PC-9 (cell line): ENCODE results near the gene PRPS2.

Experiments used
- EZH2 ChIP-seq: fragments of 200-600 bp; sonication (generic); IDR thresholded peaks from 2 replicates; pipeline ENCODE4 v1.8.0; 2017; ENCODE audit warnings: antibody characterized with exemption, low read depth
- TF ChIP-seq, protein P1 (sequence below): fragments of 200-600 bp; sonication (generic); conservative IDR thresholded peaks from 2 replicates; pipeline ENCODE4 v1.6.1; 2017; ENCODE audit warnings: mixed run types, antibody characterized with exemption, mild to moderate bottlenecking, moderate library complexity

DNA sequence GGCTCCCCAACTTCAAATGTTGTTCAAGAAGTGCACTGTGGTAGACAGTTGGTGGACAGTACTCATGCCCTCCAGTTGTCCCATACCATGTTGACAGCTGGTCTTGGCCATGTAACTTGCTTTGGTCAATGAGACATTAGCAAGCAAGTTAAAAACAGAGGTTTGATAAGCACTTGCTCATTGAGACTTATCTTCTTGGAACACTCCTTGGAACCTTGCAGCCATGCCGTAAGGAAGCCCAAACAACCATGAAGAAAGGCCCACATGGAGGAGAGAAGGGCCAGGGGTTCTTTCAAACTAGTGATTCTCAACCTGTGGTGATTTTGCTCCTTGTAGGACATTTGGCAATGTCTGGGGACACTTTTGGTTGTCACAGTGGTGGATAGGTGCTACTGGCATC, 2.6 kb upstream of the PRPS2 start:
- TF ChIP-seq, protein P1, sequence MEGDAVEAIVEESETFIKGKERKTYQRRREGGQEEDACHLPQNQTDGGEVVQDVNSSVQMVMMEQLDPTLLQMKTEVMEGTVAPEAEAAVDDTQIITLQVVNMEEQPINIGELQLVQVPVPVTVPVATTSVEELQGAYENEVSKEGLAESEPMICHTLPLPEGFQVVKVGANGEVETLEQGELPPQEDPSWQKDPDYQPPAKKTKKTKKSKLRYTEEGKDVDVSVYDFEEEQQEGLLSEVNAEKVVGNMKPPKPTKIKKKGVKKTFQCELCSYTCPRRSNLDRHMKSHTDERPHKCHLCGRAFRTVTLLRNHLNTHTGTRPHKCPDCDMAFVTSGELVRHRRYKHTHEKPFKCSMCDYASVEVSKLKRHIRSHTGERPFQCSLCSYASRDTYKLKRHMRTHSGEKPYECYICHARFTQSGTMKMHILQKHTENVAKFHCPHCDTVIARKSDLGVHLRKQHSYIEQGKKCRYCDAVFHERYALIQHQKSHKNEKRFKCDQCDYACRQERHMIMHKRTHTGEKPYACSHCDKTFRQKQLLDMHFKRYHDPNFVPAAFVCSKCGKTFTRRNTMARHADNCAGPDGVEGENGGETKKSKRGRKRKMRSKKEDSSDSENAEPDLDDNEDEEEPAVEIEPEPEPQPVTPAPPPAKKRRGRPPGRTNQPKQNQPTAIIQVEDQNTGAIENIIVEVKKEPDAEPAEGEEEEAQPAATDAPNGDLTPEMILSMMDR: no peak
- TF ChIP-seq EZH2: no peak
